WTC11 (cell line): Measurements from ENCODE around the gene ZMYND12.

Experiments
- CTCF ChIP-seq: fragments of 200-600 bp; IDR thresholded peaks from 2 replicates; pipeline ENCODE4 v1.8.0; 2022; ENCODE audit warnings: antibody characterized with exemption
- FOXJ3 ChIP-seq: sonication (generic); formaldehyde crosslinking; IDR thresholded peaks from 2 replicates; pipeline ENCODE4 v1.9.0; 2021; ENCODE audit warnings: missing genetic modification reagents, mild to moderate bottlenecking, borderline replicate concordance
- MAX ChIP-seq: sonication (generic); formaldehyde crosslinking; IDR thresholded peaks from 2 replicates; pipeline ENCODE4 v1.8.0; 2022; ENCODE audit warnings: mild to moderate bottlenecking, missing genetic modification reagents
- NR1H2 ChIP-seq: sonication (generic); formaldehyde crosslinking; IDR thresholded peaks from 2 replicates; pipeline ENCODE4 v1.9.0; 2021; ENCODE audit warnings: mild to moderate bottlenecking, moderate library complexity, missing genetic modification reagents
- ZNF219 ChIP-seq: sonication (generic); formaldehyde crosslinking; IDR thresholded peaks from 2 replicates; pipeline ENCODE4 v1.8.0; 2023; ENCODE audit warnings: missing genetic modification reagents, mild to moderate bottlenecking, borderline replicate concordance
- ZNF232 ChIP-seq: sonication (generic); formaldehyde crosslinking; IDR thresholded peaks from 2 replicates; pipeline ENCODE4 v1.8.0; 2022; ENCODE audit warnings: mild to moderate bottlenecking, missing genetic modification reagents
- ZNF416 ChIP-seq: fragments of 250-450 bp; sonication (Bioruptor Pico); IDR thresholded peaks from 2 replicates; pipeline ENCODE4 v1.9.0; 2021; ENCODE audit warnings: mild to moderate bottlenecking, inconsistent platforms
- ZNF423 ChIP-seq: fragments of 250-450 bp; sonication (Bioruptor Pico); IDR thresholded peaks from 2 replicates; pipeline ENCODE4 v2.1.2; 2022; ENCODE audit warnings: mild to moderate bottlenecking, moderate library complexity
- TF ChIP-seq, protein P1 (sequence below): sonication (generic); formaldehyde crosslinking; IDR thresholded peaks from 2 replicates; pipeline ENCODE4 v1.8.1; 2022; ENCODE audit warnings: mild to moderate bottlenecking, moderate library complexity, missing genetic modification reagents
- TF ChIP-seq, protein P2 (sequence below): sonication (generic); formaldehyde crosslinking; IDR thresholded peaks from 2 replicates; pipeline ENCODE4 v1.8.1; 2023; ENCODE audit warnings: mild to moderate bottlenecking, missing genetic modification reagents, moderate library complexity

- TF ChIP-seq ZNF232 (CRISPR knock-in tag) (no peak), FOXJ3 (CRISPR knock-in tag) (no peak), ZNF219 (CRISPR knock-in tag) (no peak), ZNF423 (CRISPR knock-in tag) (no peak), MAX (CRISPR knock-in tag) (no peak), CTCF (no peak), ZNF416 (no peak), NR1H2 (CRISPR knock-in tag) (no peak)
- TF ChIP-seq, protein P1, sequence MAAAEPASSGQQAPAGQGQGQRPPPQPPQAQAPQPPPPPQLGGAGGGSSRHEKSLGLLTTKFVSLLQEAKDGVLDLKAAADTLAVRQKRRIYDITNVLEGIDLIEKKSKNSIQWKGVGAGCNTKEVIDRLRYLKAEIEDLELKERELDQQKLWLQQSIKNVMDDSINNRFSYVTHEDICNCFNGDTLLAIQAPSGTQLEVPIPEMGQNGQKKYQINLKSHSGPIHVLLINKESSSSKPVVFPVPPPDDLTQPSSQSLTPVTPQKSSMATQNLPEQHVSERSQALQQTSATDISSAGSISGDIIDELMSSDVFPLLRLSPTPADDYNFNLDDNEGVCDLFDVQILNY (CRISPR knock-in tag) = no peak
- TF ChIP-seq, protein P2, sequence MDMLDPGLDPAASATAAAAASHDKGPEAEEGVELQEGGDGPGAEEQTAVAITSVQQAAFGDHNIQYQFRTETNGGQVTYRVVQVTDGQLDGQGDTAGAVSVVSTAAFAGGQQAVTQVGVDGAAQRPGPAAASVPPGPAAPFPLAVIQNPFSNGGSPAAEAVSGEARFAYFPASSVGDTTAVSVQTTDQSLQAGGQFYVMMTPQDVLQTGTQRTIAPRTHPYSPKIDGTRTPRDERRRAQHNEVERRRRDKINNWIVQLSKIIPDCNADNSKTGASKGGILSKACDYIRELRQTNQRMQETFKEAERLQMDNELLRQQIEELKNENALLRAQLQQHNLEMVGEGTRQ (CRISPR knock-in tag) = no peak
Measured at GRCh38 chr1:42454403-42454802, 1.4 kb downstream of the ZMYND12 start.
